Measurements from ENCODE around the gene SLX4IP.
"Not testable (repeated sequence)": the region's sequence is repeated elsewhere in the genome, so short reads cannot be mapped to it uniquely, and the experiment has no call there.

SLX4IP gene

DNA sequence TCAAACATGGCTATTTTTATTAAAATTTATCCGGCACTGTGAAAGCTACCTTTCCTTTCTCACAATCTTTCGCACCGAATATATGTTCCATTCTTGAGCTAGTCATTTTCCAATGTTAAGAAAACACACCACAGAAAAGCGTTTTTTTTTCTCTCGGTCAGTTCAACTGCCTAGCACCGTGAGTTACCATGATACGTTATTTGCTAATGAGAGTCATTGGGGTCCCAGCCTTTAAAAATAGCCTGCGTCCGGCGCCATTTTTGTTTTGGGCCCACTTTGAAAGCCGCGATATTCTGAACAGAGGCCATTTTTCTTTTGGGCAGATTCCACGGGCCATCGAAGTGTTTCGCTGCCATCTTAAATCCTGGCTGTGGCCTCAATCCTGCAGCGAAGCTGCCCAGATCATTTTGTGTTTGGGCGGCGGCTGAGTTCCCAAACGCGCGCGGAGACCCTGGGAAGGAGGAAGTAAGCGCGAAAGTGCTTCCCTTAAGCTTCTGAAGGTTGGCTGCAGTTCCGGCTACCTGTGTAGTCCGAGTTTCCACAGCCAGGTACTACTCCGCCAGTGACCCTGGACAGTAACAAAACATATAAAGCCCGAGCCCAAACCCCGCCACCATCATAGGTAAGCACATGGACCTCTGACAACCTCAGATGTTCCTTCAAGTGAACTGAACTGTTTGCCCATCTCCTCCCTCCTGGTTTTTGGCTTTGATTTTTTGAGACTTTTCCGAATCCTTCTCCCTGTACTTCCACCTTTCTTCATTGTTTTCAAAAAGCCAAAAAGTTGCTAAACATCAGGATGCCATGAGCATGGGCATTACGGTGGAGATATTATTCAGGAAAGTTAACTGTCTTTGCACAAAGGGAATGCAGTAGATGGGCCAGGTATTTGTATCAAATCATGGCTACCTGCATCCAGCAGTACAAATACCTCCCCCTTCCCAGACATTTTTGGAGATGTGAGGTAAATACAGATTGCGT, at the start of gene SLX4IP:
Gene SLX4IP, plus strand, starts transcription at position 474 of the 981 bp plus-strand sequence. CDS start 22,900 bp downstream, outside the sequence.
- FAIRE-seq = peak; percentile 92

DNA sequence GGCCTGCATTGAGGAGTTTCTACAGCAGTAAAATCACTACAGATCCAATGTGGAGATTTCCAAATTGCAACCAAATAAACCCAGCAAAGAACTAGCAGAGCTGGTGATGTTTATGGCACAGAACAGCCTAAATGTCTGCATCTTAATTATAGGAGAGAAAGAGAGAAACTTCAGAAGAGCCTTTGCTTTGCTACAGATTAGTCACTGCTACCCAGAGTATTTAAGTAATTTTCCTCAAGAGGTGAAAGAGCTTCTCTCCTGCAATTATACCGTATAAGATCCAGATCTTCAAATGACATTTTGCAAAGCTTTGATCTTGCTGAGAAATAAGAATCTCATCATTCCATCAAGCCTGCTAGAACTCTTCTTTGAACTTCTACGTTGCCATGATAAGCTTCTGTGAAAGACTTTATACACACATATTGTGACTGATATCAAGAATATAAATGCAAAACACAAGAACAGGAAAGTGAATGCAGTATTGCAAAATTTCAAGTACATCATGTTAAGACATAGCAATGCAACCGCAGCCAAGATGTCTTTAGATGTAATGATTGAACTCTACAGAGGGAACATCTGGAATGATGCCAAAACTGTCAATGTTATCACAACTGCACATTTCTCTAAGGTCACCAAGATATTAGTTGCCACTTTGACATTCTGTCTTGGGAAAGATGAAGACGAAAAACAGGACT, 49.1 kb upstream of the SLX4IP start:
- FAIRE-seq = no peak

DNA sequence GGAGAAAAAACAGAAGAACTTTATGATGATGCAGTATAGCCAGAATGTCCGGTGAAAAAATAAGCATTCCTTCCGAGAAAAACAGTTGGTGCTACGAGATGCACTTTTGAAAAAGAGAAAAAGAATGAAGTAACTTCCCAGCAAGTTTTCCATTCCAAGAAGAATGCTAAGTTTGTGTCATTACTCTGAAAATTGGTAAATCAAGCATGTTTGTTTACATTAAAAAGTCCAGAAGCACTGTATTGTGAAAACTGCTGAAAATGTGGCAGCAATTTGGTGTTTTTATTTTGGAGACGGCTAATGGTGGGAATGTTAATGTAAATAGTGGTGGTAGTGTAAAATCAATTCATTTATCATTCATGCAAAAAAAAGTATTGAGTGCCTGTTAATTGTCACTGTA, 47.4 kb upstream of the SLX4IP start:
- no peak for FAIRE-seq

DNA sequence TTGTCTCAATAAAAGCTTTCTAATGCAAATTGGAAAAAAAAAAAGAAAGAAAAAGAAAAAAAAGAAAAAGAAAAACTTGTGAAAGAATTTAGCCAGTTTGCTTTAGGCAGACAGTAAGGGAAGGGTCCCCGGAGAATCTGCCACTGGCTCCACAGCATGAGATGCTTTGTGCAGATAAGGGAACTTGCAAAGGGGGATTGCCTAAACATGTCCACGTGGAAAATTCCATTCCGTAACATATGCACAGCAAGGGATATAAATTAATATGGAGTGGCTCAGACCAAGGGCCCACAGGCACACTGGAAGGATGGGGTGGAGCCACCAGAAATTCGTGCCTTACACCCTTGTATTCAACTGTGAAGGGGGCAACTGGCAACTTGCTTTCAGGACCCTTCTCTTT, 46.5 kb upstream of the SLX4IP start:
- no peak for FAIRE-seq

DNA sequence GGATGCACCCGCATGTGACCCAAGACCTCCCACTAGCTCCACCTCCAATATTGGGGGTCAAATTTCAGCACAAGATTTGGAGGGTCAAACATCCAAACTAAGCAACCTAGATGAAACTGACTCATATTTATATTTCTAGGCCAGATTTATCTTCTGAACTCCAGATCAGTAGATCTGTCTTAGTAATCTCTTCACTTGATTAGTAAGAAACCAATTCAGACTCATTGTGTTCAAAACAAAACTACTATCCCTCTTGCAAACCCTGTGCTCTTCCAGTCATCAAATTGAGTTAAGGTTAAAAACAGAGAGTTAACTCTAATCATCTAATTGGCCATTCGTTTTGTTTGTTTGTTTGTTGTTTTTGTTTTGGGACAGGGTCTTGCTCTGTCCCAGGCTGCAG, 44.4 kb upstream of the SLX4IP start:
- FAIRE-seq = no peak

DNA sequence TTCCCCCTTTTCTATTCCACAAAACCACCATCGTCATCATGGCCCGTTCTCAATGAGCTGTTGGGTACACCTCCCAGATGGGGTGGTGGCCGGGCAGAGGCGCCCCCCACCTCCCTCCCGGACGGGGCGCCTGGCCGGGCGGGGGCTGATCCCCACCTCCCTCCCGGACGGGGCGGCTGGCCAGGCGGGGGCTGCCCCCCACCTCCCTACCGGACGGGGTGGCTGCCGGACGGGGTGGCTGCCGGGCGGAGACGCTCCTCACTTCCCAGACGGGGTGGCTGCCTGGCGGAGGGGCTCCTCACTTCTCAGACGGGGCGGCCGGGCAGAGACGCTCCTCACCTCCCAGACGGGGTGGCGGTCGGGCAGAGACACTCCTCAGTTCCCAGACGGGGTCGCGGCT, 40.4 kb upstream of the SLX4IP start:
- FAIRE-seq = not testable (repeated sequence)

DNA sequence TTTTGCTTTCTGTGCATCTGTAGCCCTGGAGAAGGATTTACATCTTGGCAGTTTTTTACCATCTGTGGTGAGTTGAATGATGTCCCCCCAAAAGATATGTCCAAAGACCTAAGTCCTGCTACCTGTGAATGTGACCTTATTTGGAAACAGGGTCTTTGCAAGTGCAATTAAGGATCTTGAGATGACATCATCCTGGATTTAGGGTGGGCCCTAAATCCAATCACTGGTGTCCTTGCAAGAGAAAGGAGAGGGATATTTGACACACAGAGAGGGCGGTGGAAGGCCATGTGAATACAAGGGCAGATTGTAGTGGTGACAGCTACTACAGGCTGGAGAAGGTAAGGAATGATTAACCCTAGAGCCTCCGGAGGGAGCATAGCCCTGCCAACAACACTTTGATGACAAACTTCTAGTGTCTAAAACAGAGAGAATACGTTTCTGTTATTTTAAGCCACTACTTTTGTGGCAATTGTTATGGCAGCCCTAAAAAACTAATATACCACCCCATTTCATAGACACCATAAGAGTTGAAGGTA, 36.2 kb upstream of the SLX4IP start:
- FAIRE-seq = no peak

DNA sequence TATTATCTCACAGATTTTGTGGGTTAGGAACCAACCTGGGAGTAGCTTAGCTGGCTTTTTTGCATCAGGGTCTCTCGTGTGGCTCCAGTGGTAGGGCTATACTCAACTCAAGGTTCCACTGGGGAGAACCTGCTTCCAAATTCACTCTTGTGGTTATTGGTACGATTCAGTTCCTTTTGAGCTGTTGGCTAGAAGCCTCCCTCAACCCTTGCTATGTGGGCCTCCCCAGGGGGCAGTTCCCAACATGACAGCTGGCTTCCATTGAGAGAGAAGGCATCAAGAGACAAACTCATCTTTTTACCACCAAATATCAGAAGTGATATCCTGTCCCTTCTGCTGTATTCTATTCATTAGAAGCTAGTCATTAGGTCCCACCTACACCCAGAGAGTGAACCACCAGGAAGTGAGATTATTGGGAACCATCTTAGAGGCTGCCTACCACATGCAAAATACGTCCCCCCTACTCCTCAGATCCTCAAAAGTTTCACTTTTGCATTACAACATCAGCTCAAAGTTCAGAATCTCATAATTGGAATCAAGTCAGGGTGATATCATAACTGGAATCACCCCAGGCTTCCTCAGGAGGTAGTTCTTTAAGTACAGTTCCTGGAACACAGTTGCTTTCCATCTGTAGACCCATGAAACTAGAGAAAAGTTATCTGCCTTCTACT, 32.0 kb upstream of the SLX4IP start:
- FAIRE-seq = no peak

DNA sequence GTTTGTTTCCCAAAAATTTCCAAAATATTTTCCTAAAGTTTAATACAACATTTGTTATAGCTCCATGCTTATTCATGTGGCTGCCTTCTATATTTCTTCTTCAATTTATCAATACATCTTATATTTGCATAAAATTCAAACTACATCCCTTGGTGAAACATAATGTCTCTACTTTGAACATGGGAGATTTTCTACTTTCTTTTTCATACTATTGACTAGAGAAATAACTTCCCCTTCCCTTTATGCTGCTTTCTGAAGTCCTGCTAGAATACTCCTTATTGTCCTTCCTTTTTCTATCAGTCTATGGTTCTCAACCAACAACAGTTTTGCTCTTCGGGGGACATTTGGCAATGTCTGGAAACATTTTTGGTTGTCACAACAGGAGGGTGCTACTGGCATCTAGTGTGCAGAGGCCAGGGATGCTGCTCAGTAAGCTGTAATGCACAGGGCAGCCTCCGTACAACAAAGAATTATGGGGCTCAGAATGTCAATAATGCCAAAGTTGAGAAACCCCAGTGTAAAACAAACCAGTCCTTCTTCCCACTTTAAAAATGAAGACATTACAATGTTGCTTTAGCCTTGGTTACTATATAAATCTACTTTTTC, 31.0 kb upstream of the SLX4IP start:
- FAIRE-seq = no peak

DNA sequence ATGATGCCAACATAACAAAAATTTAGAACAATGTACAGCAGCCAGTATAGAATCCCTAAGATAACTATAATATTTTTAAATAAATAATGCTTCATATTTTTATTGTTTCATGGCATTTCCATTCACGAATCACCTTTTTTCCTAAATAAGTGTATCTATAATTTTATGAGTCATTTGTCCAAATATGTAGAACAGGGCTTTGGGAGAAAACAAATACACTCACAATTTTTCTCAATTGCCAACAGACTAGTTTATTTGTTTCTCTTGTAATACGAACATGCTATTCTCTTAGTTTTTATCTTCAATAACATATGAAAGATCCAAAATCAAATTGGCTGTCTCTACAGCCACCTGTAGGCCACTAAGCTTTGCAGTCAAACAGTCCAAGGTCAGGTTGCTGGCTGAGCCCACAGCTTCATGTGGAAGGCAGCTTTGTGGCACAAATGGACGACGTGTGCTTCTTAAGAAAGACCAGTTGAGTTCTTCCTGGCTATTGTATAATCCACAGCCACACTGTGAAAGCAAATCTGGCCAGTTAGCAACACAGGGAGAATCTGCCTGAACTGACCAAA, 30.1 kb upstream of the SLX4IP start:
- peak; percentile 5 for FAIRE-seq

DNA sequence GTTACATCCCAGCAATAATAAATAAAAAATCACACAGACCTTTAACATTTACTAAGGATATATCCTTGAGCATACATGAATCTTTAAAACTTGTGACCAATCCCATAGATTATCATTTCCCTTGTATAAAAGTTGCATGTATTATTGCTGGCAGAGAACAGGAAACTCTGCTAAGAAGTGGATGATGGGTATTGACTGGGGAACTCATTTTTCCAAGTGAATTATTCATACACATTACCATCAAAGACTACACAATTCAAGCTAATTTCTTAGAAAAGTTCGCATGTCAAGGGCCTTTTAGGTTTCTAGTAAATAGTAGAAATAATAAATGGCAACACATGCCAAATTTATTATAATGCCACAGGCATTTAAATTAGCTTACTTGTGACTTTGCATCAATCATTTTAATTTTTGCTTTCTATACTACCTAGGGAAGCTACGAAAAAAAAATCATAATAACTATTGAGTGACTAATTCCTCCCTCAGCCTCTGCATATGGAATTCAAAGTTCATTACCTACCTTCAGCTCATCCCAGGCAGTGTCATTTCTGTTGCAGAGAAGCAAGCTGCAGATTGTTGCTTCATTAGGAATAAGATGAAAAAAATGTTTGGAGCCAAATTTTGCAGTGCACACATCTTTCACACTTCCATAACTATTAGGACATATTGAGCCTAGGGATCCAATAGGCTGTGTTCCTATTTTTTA, 26.8 kb upstream of the SLX4IP start:
- FAIRE-seq = no peak

DNA sequence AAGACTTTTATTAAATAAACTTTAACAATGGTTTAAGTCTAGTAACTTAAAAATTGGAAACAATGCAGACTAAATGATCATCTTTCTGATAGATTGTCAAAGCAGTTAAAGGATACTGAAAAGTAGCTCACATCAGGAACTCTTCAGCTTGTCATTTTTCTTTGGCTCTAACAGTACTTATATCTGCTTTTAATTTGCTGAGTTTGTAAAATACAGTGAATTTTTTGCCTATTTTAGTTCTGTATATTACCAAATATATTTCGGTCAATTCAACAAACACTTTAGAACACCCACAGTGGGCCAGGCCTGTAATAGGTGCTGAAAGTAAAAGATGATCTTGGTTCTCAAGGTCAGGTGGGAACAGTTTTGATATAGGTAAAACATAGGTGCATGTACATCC, 23.4 kb upstream of the SLX4IP start:
- FAIRE-seq = no peak

DNA sequence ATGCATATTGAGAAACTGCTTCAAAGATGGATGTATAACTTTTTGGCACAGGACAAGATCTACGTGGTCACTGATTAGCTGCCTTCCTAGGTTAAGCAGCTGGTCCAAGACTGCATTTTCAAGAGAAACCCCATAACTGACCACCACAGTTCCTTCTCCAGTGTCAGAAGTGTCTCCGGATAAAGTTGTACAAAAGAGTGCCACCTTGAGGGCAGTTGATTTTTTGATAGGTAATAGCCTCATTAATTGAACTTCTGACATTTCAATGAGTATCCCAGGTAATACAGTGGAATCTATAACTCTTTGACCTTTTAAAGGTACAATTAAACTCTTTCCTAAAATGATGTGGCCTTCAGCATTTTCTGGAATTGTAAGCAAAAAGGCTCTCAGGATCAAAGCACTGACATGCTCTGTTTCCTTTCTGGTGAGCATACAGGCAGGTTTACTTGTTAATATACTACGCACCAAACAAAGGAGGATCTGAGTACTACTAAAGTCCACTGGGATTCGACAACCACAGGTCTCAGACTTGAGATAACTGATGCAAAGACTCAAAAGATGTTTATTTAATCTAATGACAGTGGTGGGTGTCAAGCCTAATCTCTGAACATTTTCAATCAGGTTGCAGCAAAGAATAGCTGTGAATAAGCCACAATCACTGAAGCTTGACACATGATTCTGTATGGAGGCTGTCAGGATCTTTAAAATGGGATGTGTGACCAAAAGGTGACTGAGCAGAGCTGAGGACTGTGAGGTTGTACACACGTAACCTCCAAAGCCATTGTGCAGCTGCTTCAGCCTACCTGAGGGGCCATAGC, 22.3 kb upstream of the SLX4IP start:
- FAIRE-seq = no peak

DNA sequence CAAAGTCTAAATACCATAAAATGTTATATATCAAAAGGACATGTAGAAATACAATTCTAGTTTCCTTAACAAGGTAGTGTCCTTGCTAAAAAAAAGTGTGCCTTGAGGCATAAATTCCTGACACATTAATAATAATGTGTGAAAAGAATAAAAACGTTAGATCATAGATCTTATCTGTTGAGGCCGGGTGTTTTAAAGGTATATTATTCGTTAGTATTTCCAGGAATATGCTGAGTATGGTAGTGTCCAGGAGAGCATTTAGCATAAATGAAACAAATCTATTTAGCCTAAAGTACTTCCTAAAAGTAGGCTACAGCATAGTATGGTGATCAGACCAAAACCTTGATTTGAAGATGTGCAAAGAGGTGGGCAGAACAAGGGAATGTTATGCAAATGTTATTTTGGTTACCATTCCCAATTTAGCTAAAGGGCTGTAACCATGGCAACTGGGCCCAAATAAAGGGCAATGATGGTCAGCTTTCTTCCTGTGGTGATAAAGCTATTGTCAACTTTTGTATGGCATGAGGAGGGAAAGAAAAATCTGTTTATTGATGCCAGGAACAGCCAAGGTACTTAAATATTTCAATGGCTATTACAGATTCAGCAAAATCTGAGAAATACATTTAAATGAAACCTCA, 20.0 kb upstream of the SLX4IP start:
- FAIRE-seq = no peak

DNA sequence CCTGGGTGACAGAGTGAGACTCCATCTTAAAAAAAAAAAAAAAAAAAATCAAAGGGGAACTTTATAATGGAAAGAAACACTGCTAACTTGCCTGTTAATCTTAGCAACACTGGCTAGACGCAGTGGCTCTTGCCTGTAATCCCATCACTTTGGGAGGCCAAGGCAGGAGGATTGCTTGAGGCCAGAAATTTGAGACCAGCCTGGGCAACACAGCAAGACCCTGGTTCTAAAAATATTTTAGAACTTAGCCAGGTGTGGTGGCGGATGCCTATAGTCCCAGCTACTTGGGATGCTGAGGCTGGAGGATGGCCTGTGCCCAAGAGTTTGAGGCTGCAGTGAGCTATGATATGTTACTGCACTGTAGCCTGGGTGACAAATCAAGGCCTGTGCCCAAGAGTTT, 17.9 kb upstream of the SLX4IP start:
- not testable (repeated sequence) for FAIRE-seq

DNA sequence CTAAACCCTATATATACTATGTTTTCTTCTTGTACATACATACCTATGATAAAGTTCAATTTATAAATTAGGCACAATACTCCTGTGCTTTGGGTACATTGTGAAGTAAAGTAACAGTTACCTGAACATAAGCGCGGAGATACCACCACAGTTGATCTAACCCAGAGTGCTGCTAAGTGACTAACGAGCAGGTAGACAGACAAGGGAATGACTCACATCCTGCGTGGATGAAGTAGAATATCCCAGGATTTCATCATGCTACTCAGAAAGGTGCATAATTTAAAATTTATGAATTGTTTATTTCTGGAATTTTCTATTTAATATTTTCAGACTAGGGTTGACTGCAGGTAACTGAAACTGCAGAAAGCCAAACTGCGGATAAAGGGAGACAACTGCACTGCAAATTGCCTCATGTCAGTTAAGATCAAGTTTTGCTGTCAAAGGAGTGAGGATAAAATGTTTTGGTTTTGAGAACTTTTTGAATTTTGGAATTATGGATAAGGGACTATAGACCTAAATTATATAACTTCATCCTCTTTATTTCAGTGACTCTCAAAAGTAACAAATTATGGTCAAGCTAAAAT, 15.5 kb upstream of the SLX4IP start:
- FAIRE-seq = no peak

DNA sequence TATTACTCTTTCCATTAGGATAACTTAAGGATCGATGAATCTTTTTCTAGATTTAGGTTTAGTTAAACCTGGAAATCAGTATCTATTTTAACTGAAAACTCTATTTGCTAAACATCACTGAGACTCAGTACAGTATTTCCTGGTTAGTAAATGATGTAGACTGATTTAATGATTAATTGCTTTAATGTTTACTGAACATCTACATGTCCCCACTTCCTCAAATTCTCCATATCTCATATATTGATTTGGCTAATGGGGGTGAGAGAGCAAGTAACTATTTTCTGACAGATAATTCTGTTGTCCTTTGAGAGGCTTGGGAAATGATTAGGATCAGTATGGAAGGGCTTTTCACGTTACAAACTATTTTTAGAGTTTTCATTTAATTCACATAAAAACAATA, 11.4 kb upstream of the SLX4IP start:
- FAIRE-seq = no peak

DNA sequence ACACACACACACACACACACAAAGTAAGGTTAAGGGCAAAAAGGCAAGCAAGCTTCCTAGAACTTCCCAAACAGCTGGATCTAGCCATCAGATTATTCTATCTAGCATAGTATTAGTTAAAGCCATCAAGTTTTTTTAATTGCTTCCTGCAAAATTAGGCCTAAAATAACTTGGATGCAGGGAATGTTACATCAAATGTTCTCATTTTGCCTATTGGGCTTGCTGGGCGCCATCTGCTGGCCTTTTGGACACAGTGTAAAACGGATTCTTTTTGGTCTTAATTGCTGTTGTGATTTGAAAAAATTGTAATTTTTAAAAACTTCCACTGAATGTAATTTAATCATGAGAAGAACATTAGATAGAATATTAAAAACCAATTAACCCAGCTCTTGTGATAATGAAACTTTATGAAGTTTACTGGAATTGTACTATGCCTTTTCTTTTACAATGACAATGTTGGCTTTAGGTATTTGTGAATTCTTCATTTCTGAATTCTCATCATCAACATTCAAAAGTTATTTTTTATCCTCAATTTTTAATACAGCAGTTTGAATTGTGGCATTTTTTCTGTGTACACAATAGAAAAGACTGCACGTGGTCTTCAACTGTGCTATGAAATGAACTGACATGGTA, 7.9 kb upstream of the SLX4IP start:
- no peak for FAIRE-seq

DNA sequence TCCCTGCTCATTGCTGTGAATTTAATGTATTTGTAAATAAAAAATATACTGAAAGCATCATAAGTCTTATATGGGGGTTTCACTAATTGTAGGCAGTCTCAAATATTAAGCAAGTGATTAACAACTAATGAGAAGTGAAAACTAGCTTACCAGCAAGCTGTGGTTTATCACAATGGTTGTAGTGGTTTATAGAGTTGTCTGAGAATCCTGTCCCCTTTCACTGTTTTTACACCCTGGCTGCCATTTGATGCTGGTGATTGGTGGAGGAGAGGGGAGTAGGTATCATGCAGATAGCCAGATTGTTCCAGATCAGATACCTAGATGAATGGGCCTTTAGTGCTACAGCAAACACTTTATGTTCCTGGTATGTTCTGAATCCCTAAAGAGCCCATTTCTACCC, 7.1 kb upstream of the SLX4IP start:
- no peak for FAIRE-seq
